Loucy (cell line): ENCODE measurements around the gene ISM1.

Experiments used
- CTCF ChIP-seq: fragments of 200-600 bp; sonication (generic); conservative IDR thresholded peaks from 2 replicates; pipeline ENCODE4 v1.5.1; 2014; ENCODE audit warnings: mild to moderate bottlenecking, antibody characterized with exemption, low read length
- EZH2phosphoT487 ChIP-seq: fragments of 200-600 bp; IDR thresholded peaks from 2 replicates; pipeline ENCODE4 v1.6.1; 2018; ENCODE audit warnings: antibody characterized with exemption, mild to moderate bottlenecking, moderate library complexity, borderline replicate concordance

DNA sequence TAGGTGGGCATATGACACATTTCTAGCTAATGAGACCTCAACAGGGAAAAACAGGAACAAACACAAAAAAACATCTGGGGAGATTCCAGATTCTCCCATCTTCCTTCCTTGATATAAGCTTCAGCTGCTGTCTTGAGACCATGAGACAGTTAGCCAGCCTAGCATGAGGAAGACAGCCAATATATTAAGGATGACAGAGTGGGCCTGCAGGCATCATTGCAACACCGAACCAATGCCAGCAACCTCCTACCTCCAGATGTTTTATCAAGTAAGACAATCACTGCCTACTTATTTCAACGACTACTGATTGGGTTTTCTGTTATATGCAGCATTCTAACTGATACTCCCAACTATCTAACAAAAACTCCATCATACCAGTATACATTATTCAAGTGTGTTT, 119.0 kb downstream of the ISM1 start:
- no peak for TF ChIP-seq CTCF
- no peak for TF ChIP-seq EZH2phosphoT487
